NCI-H510A treated with DMSO at 0.1 percent for 48 hours (cell line): Measurements from ENCODE around the gene FBXO22.
"Not testable (repeated sequence)": the region's sequence is repeated elsewhere in the genome, so short reads cannot be mapped to it uniquely, and the experiment has no call there.

Source experiments
- DNase-seq: peaks from one replicate; lab custom pipeline; 2025; lab: John Stamatoyannopoulos, UW

FBXO22 gene

GRCh38 chr15:75981149-75981815 is 77.6 kb downstream of the FBXO22 start:
- DNase-seq, result no peak

- no peak for DNase-seq
Measured at GRCh38 chr15:75982468-75982867, 78.8 kb downstream of the FBXO22 start.

GRCh38 chr15:75984706-75985105 is 81.0 kb downstream of the FBXO22 start:
- DNase-seq, result not testable (repeated sequence)

- no peak for DNase-seq
Measured at GRCh38 chr15:75985971-75986370, 82.3 kb downstream of the FBXO22 start.

GRCh38 chr15:75989045-75989444 is 85.4 kb downstream of the FBXO22 start:
- no peak for DNase-seq

GRCh38 chr15:75989875-75990274 is 86.2 kb downstream of the FBXO22 start:
- no peak for DNase-seq
